ENCODE results near the gene IMPG1.
A peak's percentile ranks its signal among the peaks of the same experiment; 100 is the strongest.

The IMPG1 gene, protein sequence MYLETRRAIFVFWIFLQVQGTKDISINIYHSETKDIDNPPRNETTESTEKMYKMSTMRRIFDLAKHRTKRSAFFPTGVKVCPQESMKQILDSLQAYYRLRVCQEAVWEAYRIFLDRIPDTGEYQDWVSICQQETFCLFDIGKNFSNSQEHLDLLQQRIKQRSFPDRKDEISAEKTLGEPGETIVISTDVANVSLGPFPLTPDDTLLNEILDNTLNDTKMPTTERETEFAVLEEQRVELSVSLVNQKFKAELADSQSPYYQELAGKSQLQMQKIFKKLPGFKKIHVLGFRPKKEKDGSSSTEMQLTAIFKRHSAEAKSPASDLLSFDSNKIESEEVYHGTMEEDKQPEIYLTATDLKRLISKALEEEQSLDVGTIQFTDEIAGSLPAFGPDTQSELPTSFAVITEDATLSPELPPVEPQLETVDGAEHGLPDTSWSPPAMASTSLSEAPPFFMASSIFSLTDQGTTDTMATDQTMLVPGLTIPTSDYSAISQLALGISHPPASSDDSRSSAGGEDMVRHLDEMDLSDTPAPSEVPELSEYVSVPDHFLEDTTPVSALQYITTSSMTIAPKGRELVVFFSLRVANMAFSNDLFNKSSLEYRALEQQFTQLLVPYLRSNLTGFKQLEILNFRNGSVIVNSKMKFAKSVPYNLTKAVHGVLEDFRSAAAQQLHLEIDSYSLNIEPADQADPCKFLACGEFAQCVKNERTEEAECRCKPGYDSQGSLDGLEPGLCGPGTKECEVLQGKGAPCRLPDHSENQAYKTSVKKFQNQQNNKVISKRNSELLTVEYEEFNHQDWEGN

GRCh38 chr6:76072562-76072961, at the start of gene IMPG1:
Gene IMPG1, minus strand, starts transcription at chr6:76072662. Its CDS starts 174 bp downstream, at chr6:76072488.
- no peak for DNase-seq (ENCODE audit: low spot score)

DNA sequence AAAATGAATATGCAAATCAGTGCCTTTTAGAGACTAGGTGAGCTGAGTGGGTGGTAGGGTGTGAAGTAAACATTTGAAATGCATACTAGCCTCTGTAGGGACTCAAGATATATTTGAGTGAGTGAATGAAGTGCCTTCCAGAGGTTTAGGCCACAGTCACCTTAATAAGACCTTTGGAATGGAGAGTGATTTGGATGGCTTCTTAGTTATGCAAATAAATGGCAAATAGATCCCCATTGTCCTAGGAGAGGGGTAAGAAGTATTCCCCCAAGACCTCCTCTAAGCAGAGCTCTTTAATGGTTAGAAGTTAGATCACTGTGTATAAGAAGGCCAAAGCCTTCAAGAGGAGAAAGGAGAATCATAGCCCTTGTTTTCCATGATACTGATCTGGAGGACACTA, 47.8 kb upstream of the IMPG1 start:
- DNase-seq (ENCODE audit: low spot score): peak; percentile 53

GRCh38 chr6:76073281-76073680, 819 bp upstream of the IMPG1 start:
- no peak for DNase-seq (ENCODE audit: low spot score)

GRCh38 chr6:76057469-76057868, 15.0 kb downstream of the IMPG1 start:
- no peak for DNase-seq (ENCODE audit: low spot score)

DNA sequence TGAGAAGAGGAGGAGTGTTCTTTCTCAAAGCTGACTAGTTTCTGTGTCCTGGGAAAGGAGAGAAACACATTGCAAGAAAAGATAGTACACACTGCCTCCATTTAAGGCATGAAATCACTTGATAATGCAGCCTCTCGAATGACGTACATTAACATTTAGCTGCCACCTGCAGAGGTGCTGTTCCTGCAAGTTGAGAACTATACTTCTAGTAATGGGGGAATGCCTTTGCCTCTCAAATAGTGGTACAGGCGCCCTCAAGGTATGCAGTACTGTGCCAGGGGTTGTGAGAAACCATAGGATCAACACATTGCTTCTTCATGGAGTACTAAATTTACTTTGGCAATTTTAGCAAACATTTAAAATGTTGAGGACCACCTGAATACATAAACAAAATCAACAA, 20.1 kb downstream of the IMPG1 start:
- DNase-seq (ENCODE audit: low spot score): no peak

DNA sequence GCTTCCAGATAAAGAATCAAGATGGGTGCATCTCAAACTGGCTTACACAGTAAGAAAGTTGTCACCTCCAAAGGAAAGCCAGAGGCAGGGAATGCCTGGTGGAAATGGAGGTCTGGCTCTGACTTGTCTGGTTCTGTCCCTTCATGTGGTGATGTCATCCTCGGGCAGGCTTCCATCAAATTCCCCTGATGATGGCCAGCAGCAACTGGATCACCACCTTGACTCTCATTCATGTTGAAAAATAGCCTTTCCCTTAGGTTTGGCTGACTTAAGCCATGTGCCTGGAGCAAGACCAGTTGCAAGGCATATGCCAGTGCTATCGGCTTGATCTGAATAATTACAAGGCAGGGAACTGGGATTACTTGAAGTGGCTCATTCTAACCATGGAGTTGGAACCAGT, 28.8 kb downstream of the IMPG1 start:
- no peak for DNase-seq (ENCODE audit: low spot score)

- no peak for DNase-seq (ENCODE audit: low spot score)
Measured at GRCh38 chr6:76035713-76036112, 36.7 kb downstream of the IMPG1 start.

GRCh38 chr6:76026101-76026500, 46.4 kb downstream of the IMPG1 start:
- no peak for DNase-seq (ENCODE audit: low spot score)

- no peak for DNase-seq (ENCODE audit: low spot score)
Measured at GRCh38 chr6:76014626-76015530, 57.6 kb downstream of the IMPG1 start.

- no peak for DNase-seq (ENCODE audit: low spot score)
Measured at GRCh38 chr6:76004202-76004601, 68.3 kb downstream of the IMPG1 start.

DNA sequence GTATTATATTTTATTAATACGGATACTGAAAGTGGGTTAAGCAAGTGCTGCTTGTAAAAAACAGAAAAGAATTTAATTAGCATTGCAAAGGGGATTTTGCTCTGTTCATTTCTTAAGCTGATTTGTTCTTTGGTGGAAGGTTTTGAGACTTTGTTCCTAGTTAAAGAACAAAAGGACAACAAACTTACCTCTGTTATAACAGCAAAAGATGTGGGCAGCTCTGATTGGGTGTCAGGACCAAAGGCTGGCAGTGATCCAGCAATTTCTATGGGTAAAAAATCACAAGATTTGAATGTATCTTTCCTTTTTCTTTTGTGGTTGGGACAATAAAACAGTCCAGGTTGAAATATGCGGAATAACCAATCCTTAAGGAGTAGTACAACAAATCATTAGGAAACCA, 68.8 kb downstream of the IMPG1 start:
- no peak for DNase-seq (ENCODE audit: low spot score)

GRCh38 chr6:76003113-76003512, 69.3 kb downstream of the IMPG1 start:
- no peak for DNase-seq (ENCODE audit: low spot score)

DNA sequence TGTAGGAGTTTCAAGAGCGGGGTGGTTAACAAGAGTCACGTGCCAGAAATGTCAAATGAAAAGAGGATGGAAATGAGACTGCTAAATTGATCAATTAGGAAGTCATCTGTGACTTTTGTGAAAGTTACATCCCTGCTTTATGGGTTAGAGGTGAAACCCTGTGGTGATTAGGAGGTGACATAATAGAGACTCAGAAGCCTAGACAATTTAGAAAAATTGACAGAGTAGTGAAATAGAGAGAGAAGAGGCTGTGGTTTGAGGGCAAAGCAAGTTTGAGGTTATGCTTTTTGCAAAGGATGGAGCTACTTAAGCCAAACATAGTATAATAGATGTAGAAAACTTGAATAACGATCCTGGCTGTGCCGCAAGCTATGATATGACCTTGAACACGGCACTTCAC, 71.8 kb downstream of the IMPG1 start:
- no peak for DNase-seq (ENCODE audit: low spot score)

GRCh38 chr6:75997696-75998095, 74.8 kb downstream of the IMPG1 start:
- no peak for DNase-seq (ENCODE audit: low spot score)

DNA sequence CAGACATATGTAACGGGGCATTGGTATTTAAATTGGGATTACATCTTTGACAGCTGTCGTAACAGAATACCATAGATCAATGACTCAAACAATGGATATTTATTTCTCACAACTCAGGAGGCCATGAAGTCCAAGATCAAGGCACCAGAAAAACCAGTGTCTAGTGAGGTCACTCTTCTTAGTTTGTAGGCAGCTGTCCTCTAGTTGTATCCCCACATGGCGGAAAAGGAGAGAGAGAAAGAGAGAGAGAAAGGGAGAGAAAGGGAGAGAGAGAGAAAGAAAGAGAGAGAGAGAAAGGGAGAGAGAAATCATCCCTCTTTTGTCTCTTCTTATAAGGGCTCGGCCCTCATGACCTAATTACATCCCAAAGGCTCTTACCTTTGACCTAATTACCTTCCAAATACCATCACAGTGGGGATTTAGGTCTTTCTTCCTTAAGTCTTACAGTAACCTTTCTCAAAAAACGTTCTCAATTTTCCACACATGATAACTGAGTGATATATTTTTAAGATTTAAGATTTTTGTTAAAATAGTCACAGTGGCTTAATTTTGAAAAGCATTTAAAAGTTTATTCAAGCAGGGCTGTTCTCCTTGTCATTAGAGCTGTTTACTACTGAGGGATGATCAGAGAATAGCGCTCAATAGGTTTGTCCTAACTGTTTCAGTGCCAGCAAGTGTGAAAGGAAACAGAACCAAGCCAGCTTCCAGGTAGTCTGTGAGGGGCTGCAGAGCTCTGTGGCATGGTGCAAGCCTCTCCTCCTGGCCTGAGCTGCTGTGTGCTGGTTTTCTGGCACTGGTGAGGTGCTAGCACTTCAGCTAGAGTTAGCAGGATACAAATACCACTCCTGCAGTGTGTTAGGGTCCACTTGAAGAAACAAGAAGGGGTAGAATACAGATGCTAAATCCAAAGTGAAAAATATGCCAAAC, 79.0 kb downstream of the IMPG1 start:
- DNase-seq (ENCODE audit: low spot score): peak; percentile 26

DNA sequence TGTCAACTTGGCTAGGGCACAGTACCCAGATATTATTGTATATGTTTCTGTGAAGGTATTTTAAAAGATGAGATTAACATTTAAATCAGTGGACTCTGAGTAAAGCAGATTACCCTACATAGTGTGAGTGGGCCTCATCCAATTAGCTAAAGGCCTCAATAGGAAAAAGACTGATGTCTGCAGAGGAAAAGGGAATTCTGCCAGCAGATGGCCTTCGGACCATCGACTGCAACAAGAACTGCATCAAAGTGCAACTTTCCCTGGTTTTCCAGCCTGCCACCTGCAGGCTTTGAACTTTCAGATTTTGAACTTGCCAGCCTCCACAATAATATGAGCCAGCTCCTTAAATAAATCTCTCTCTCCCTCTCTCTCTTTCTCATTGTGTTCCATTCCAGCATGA, 80.5 kb downstream of the IMPG1 start:
- no peak for DNase-seq (ENCODE audit: low spot score)

- peak; percentile 29 for DNase-seq (ENCODE audit: low spot score)
Measured at GRCh38 chr6:75986935-75987334, 85.5 kb downstream of the IMPG1 start.

DNA sequence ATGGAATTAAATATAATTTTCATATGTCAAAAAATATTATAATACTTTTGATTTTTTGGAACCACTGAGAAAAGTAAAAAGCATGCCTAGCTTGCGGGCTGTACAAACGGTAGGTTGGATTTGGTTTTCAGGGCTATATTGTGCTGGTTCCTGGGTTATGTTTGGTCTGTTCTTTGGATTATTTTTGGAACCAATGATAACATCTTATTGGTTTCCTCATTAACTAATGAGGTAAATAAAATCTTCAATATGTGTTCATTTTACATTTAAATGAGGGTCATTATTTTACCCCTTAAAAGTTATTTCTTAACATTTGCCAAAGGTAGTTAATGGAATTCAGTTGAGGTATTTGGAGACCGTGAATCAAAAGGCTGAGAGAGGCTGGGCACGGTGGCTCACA, 96.6 kb downstream of the IMPG1 start:
- no peak for DNase-seq (ENCODE audit: low spot score)

DNA sequence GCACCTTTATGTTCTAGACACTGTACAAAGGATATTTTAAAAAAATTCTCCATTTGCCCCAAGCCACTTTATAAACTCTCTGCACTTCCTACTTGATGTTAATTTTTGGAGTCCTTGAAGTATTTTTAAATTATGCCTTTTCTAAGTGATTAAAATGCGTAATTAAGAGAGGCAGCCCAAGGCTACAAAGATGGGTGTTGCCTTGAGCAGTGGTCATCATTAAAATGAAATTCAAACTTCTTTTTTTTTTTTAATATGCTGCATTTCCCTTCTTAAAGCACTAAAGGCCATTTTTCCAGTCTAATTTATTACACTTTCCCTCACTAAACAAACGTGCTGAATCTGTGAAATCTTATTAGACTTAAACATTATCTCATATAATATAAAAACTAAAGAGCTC, 102.4 kb downstream of the IMPG1 start:
- DNase-seq (ENCODE audit: low spot score): no peak

DNA sequence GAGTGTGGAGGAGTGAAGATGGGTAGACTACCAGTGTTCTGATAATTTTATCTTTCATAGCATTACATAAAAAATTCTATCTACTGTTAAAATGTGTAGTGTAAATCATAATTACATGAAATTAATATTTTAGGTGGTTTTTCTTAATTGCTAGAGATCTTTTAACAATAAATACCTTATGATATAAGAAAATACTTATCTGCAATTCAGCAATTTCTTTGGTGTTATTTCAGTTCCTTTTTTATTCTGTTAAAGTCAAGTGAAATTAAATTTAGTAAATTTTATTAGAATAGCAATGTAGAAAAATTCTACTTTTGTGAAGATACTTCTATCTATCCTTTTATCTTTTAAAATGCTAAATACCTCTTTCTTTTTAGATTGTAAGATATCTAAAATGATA, 104.3 kb downstream of the IMPG1 start:
- no peak for DNase-seq (ENCODE audit: low spot score)

- no peak for DNase-seq (ENCODE audit: low spot score)
Measured at GRCh38 chr6:75963569-75963968, 108.9 kb downstream of the IMPG1 start.
